ENCODE data around the gene CNOT1.
"Not testable (repeated sequence)": the region's sequence is repeated elsewhere in the genome, so short reads cannot be mapped to it uniquely, and the experiment has no call there.

Gene CNOT1

GRCh38 chr16:58615280-58615679, 14.3 kb downstream of the CNOT1 start:
- no peak overlapping the region for H3K9ac ChIP-seq (ENCODE audit: low read length)
- no peaks in the 10 kb centered on the region for H3K4me1 ChIP-seq (ENCODE audit: low read length)
- no peak overlapping the region for H3K4me3 ChIP-seq (ENCODE audit: low read length)
- H3K9me2 ChIP-seq (replicated peaks; ENCODE audit: insufficient read depth, low read length): no peaks in the 10 kb centered on the region
- H3F3A ChIP-seq (ENCODE audit: insufficient read depth, low read length): no peaks in the 10 kb centered on the region
- H3K9me3 ChIP-seq (replicated peaks; ENCODE audit: insufficient read depth, low read length): no peaks in the 10 kb centered on the region
- no peak overlapping the region for H2AFZ ChIP-seq (ENCODE audit: low read length)
- TF ChIP-seq EZH2 (optimal IDR thresholded peaks at IDR 0.05; ENCODE audit: low read depth, low read length): no peak
- TF ChIP-seq CTCF (IDR thresholded peaks at IDR 0.05; ENCODE audit: low read length): no peak
- no peak for TF ChIP-seq EZH2phosphoT487 (IDR thresholded peaks at IDR 0.05; ENCODE audit: low read length)
- DNase-seq: no peak
- no peaks in the 10 kb centered on the region; the same call in 1 of the 2 replicates for H3K36me3 ChIP-seq (replicated peaks; ENCODE audit: insufficient read depth, low read length)
- peaks cover 39% of the 10 kb centered on the region for H4K20me1 ChIP-seq (ENCODE audit: insufficient read depth, low read length)
- H3K79me2 ChIP-seq (ENCODE audit: low read length): peaks cover 99% of the 10 kb centered on the region
- H3K27me3 ChIP-seq (replicated peaks; ENCODE audit: insufficient read depth, low read length): no peaks in the 10 kb centered on the region
- no peak overlapping the region for H3K4me2 ChIP-seq (ENCODE audit: low read depth, low read length)
- H3K27ac ChIP-seq (ENCODE audit: low read length): no peak overlapping the region

- Histone ChIP-seq H3K27ac (ENCODE audit: low read length) (no peak overlapping the region), H3K9me2 (replicated peaks; ENCODE audit: insufficient read depth, low read length) (no peaks in the 10 kb centered on the region), H3K79me2 (ENCODE audit: low read length) (peaks cover 99% of the 10 kb centered on the region), H3K4me1 (ENCODE audit: low read length) (no peaks in the 10 kb centered on the region), H2AFZ (ENCODE audit: low read length) (no peak overlapping the region), H3K4me2 (ENCODE audit: low read depth, low read length) (no peak overlapping the region), H4K20me1 (ENCODE audit: insufficient read depth, low read length) (peaks cover 39% of the 10 kb centered on the region), H3F3A (ENCODE audit: insufficient read depth, low read length) (no peaks in the 10 kb centered on the region), H3K9me3 (replicated peaks; ENCODE audit: insufficient read depth, low read length) (no peaks in the 10 kb centered on the region), H3K9ac (ENCODE audit: low read length) (no peak overlapping the region), H3K4me3 (ENCODE audit: low read length) (no peak overlapping the region), H3K36me3 (replicated peaks; ENCODE audit: insufficient read depth, low read length) (no peaks in the 10 kb centered on the region; the same call in 1 of the 2 replicates), H3K27me3 (replicated peaks; ENCODE audit: insufficient read depth, low read length) (no peaks in the 10 kb centered on the region)
- TF ChIP-seq EZH2phosphoT487 (IDR thresholded peaks at IDR 0.05; ENCODE audit: low read length): no peak
- TF ChIP-seq EZH2 (optimal IDR thresholded peaks at IDR 0.05; ENCODE audit: low read depth, low read length): no peak
- no peak for TF ChIP-seq CTCF (IDR thresholded peaks at IDR 0.05; ENCODE audit: low read length)
- no peak for DNase-seq
Observed at GRCh38 chr16:58614860-58615259, 14.8 kb downstream of the CNOT1 start.

- Histone ChIP-seq H3K9ac (ENCODE audit: low read length) (no peak overlapping the region), H3K4me3 (ENCODE audit: low read length) (no peak overlapping the region), H3K36me3 (replicated peaks; ENCODE audit: insufficient read depth, low read length) (no peaks in the 10 kb centered on the region; the same call in 1 of the 2 replicates), H3K79me2 (ENCODE audit: low read length) (peaks cover 99% of the 10 kb centered on the region), H3K9me2 (replicated peaks; ENCODE audit: insufficient read depth, low read length) (no peaks in the 10 kb centered on the region), H3K27ac (ENCODE audit: low read length) (no peak overlapping the region), H2AFZ (ENCODE audit: low read length) (no peak overlapping the region), H3K4me1 (ENCODE audit: low read length) (no peaks in the 10 kb centered on the region), H3F3A (ENCODE audit: insufficient read depth, low read length) (no peaks in the 10 kb centered on the region), H4K20me1 (ENCODE audit: insufficient read depth, low read length) (peaks cover 43% of the 10 kb centered on the region), H3K27me3 (replicated peaks; ENCODE audit: insufficient read depth, low read length) (no peaks in the 10 kb centered on the region), H3K4me2 (ENCODE audit: low read depth, low read length) (no peak overlapping the region), H3K9me3 (replicated peaks; ENCODE audit: insufficient read depth, low read length) (no peaks in the 10 kb centered on the region)
- DNase-seq: no peak
- no peak for TF ChIP-seq CTCF (IDR thresholded peaks at IDR 0.05; ENCODE audit: low read length)
- no peak for TF ChIP-seq EZH2phosphoT487 (IDR thresholded peaks at IDR 0.05; ENCODE audit: low read length)
- no peak for TF ChIP-seq EZH2 (optimal IDR thresholded peaks at IDR 0.05; ENCODE audit: low read depth, low read length)
Observed at GRCh38 chr16:58614212-58614611, 15.4 kb downstream of the CNOT1 start.

- H3K9me2 ChIP-seq (replicated peaks; ENCODE audit: insufficient read depth, low read length); H3F3A ChIP-seq (ENCODE audit: insufficient read depth, low read length); H3K9me3 ChIP-seq (replicated peaks; ENCODE audit: insufficient read depth, low read length); H3K4me1 ChIP-seq (ENCODE audit: low read length); H2AFZ ChIP-seq (ENCODE audit: low read length); H3K4me2 ChIP-seq (ENCODE audit: low read depth, low read length); H3K4me3 ChIP-seq (ENCODE audit: low read length); H3K36me3 ChIP-seq (replicated peaks; ENCODE audit: insufficient read depth, low read length); H3K27me3 ChIP-seq (replicated peaks; ENCODE audit: insufficient read depth, low read length); H3K27ac ChIP-seq (ENCODE audit: low read length); H3K9ac ChIP-seq (ENCODE audit: low read length); DNase-seq: not testable (repeated sequence)
- Histone ChIP-seq H4K20me1 (ENCODE audit: insufficient read depth, low read length) (peaks cover 43% of the 10 kb centered on the region), H3K79me2 (ENCODE audit: low read length) (peaks cover 99% of the 10 kb centered on the region)
Observed at GRCh38 chr16:58612965-58613364, 16.7 kb downstream of the CNOT1 start.

Data from MM.1S (cell line).